Panc1 (cell line): ENCODE data around the gene RSRC2. TPM values are rescaled to one million over a fixed set of nuclear protein-coding genes. Genes with fewer than 3 reads are reported as not detected.

Source experiments
- ATAC-seq: fragments of 200-7000 bp; cut with Tn5 transposase; 2 replicates; pipeline ENCODE4 v1.9.1; 2020; ENCODE audit warnings: mild to moderate bottlenecking, moderate library complexity
- BruUV-seq: library from RNA; stranded (reverse); fragments of 400-500 nt; replicated peaks from 2 replicates; lab custom pipeline; 2021; lab: Mats Ljungman, UMichigan
- CTCF ChIA-PET: fragments of 300-600 bp; sonication (Branson Sonifier 250); formaldehyde crosslinking; loops from one replicate; lab custom pipeline; 2022; ENCODE audit warnings: antibody characterized with exemption; lab: Charles Lee
- POLR2A ChIA-PET: fragments of 300-600 bp; sonication (Branson Sonifier 250); formaldehyde crosslinking; loops from one replicate; lab custom pipeline; 2022; ENCODE audit warnings: antibody characterized with exemption; lab: Charles Lee
- DNase-seq: peaks from one replicate; pipeline ENCODE4 v3.0.0-alpha.2; 2010; ENCODE audit warnings: low read depth, low spot score
- H3K27ac ChIP-seq: 2 replicates; pipeline ENCODE4 v1.5.1; 2011; ENCODE audit warnings: mild to moderate bottlenecking, low read length, inconsistent platforms
- H3K27me3 ChIP-seq: fragments of 200-500 bp; sonication (Bioruptor generic); 2 replicates; pipeline ENCODE4 v1.6.0; 2014; ENCODE audit warnings: low read length, inconsistent platforms; ENCODE audit not compliant: control insufficient read depth, insufficient read depth
- H3K36me3 ChIP-seq: fragments of 200-500 bp; sonication (Bioruptor generic); 2 replicates; pipeline ENCODE4 v1.5.1; 2014; ENCODE audit warnings: inconsistent platforms, mild to moderate bottlenecking, low read length, moderate library complexity; ENCODE audit not compliant: control insufficient read depth, insufficient read depth
- H3K4me1 ChIP-seq: 2 replicates; pipeline ENCODE4 v1.5.1; 2011; ENCODE audit warnings: inconsistent platforms, mild to moderate bottlenecking, low read length, moderate library complexity; ENCODE audit not compliant: control insufficient read depth, insufficient read depth
- H3K4me3 ChIP-seq, 2 experiments: 2 replicates each; pipeline ENCODE4 v1.5.1; 2011 to 2012; ENCODE audit warnings: low read depth in 2 of 2, low read length in 2 of 2, mild to moderate bottlenecking in 2 of 2, inconsistent platforms in 1 of 2, moderate library complexity in 1 of 2
- H3K9me3 ChIP-seq: fragments of 200-500 bp; sonication (Bioruptor generic); 2 replicates; pipeline ENCODE4 v1.5.1; 2014; ENCODE audit warnings: low read depth, mild to moderate bottlenecking, inconsistent platforms, low read length, moderate library complexity; ENCODE audit not compliant: control insufficient read depth, insufficient read depth
- CTCF ChIP-seq: fragments of 450-650 bp; IDR thresholded peaks from 2 replicates; pipeline ENCODE4 v1.5.1; 2017; ENCODE audit warnings: mild to moderate bottlenecking
- POLR2AphosphoS5 ChIP-seq: IDR thresholded peaks from 2 replicates; pipeline ENCODE4 v1.6.1; 2012; ENCODE audit warnings: mild to moderate bottlenecking, low read depth, low read length, moderate library complexity
- REST ChIP-seq, 2 experiments: IDR thresholded peaks; 2 replicates each; pipeline ENCODE4 v1.6.1; 2011 to 2012; ENCODE audit warnings: low read depth in 2 of 2, control low read depth in 1 of 2, low read length in 1 of 2, mild to moderate bottlenecking in 1 of 2, moderate library complexity in 1 of 2; ENCODE audit not compliant: insufficient read depth in 1 of 2
- SIN3A ChIP-seq: IDR thresholded peaks from 2 replicates; pipeline ENCODE4 v1.6.1; 2012; ENCODE audit warnings: low read depth, mild to moderate bottlenecking, low read length, moderate library complexity, borderline replicate concordance; ENCODE audit not compliant: insufficient read depth
- TCF7L2 ChIP-seq: IDR thresholded peaks from 2 replicates; pipeline ENCODE4 v1.6.1; 2011; ENCODE audit warnings: mild to moderate bottlenecking, low read depth, low read length, inconsistent platforms
- in situ Hi-C: cut with HindIII; loops from 2 replicates; pipeline ENCODE4 v1.10.0; 2016; ENCODE audit warnings: low sequenced_read_pairs, low pct_unique_long_range_greater_than_20kb
- intact Hi-C: fragments of 100-400 bp; cut with micrococcal nuclease; formaldehyde crosslinking; loops from one replicate; pipeline ENCODE4 v1.10.0; 2022; ENCODE audit not compliant: unreplicated experiment
- total RNA-seq: library from RNA; stranded (reverse); gene quantifications from one replicate; pipeline ENCODE4 v1.2.1, GENCODE V29; 2021; ENCODE audit not compliant: unreplicated experiment

Gene RSRC2
- total RNA-seq, 1 experiment from 2014 or later: 57.8 TPM

GRCh38 chr12:122480753-122481152 is 46.0 kb downstream of the RSRC2 start:
- Histone ChIP-seq H3K27ac (no peak overlapping the region), H3K4me3 (no peak overlapping the region), H3K36me3 (peaks cover 53% of the 10 kb centered on the region), H3K4me1 (no peaks in the 10 kb centered on the region), H3K27me3 (no peaks in the 10 kb centered on the region), H3K9me3 (no peaks in the 10 kb centered on the region)
- intact Hi-C loops (no loop called here), in situ Hi-C loops (no loop called here)
- TF ChIP-seq REST (IDR thresholded peaks at IDR 0.05; ENCODE audit: insufficient read depth in 1 of 2, low read depth in 2 of 2, low read length in 1 of 2) (no peak), SIN3A (no peak), POLR2AphosphoS5 (no peak), CTCF (no peak), TCF7L2 (no peak)
- DNase-seq (no peak), ATAC-seq (no peak)
- BruUV-seq: no TSS peak
- CTCF ChIA-PET: no interaction called here
- POLR2A ChIA-PET: interaction anchor here (1.0 kb wide), 1 partner anchor 17 kb away, joined by 3 read pairs; no protein-coding TSS in a partner anchor

- ATAC-seq (no peak), DNase-seq (no peak)
- no peak overlapping the region for H3K4me3 ChIP-seq
- POLR2A ChIA-PET: interaction anchor here (0.6 kb wide), 1 partner anchor 10 kb away, joined by 4 read pairs; no protein-coding TSS in a partner anchor
- CTCF ChIA-PET: no interaction called here
- in situ Hi-C loops (no loop called here), intact Hi-C loops (no loop called here)
- TF ChIP-seq TCF7L2 (no peak), POLR2AphosphoS5 (no peak), REST (IDR thresholded peaks at IDR 0.05; ENCODE audit: insufficient read depth in 1 of 2, low read depth in 2 of 2, low read length in 1 of 2) (no peak), CTCF (no peak), SIN3A (no peak)
- no TSS peak for BruUV-seq
- peaks cover 6% of the 10 kb centered on the region; the same call in 1 of the 2 replicates for H3K4me1 ChIP-seq
- H3K9me3 ChIP-seq: no peaks in the 10 kb centered on the region
- H3K27ac ChIP-seq: no peak overlapping the region
- H3K36me3 ChIP-seq: peaks cover 23% of the 10 kb centered on the region
- H3K27me3 ChIP-seq: no peaks in the 10 kb centered on the region
Measured at GRCh38 chr12:122474324-122474716, 52.4 kb downstream of the RSRC2 start.
